ENCODE measurements around the gene PITX2. TPM values are rescaled to one million over a fixed set of nuclear protein-coding genes. Genes with fewer than 3 reads are reported as not detected.

Gene PITX2
- total RNA-seq = under 1 TPM in 1 of 2 experiments, not detected in 1; 0.13 TPM

GRCh38 chr4:110622841-110623717, at the start of gene PITX2:
PITX2 (minus strand) TSS chr4:110623077; CDS start chr4:110622460, 617 bp downstream.
- peaks cover 96% of the 10 kb centered on the region for H3K27me3 Mint-ChIP-seq
- H3K36me3 Mint-ChIP-seq (ENCODE audit: low read depth) = peaks cover 22% of the 10 kb centered on the region
- no peak within 1 kb of the TSS for H3K27ac Mint-ChIP-seq
- peak; percentile 54 for DNase-seq
- ChIA-PET CTCF (no interaction called here), POLR2A (no interaction called here)
- peak within 1 kb of the TSS; percentile 58 for H3K4me3 Mint-ChIP-seq
- H3K9me3 Mint-ChIP-seq = peaks cover 2% of the 10 kb centered on the region
- peaks cover 20% of the 10 kb centered on the region for H3K4me1 Mint-ChIP-seq

- Mint-ChIP-seq H3K4me3 (no peak overlapping the region), H3K4me1 (no peaks in the 10 kb centered on the region), H3K27me3 (no peaks in the 10 kb centered on the region), H3K36me3 (ENCODE audit: low read depth) (no peaks in the 10 kb centered on the region), H3K27ac (no peak overlapping the region), H3K9me3 (no peaks in the 10 kb centered on the region)
- DNase-seq = no peak
- CTCF ChIA-PET = no interaction called here
- POLR2A ChIA-PET = no interaction called here
Observed at GRCh38 chr4:110671679-110672078, 48.8 kb upstream of the PITX2 start.

- Mint-ChIP-seq H3K27me3 (no peaks in the 10 kb centered on the region), H3K9me3 (no peaks in the 10 kb centered on the region), H3K4me1 (no peaks in the 10 kb centered on the region), H3K4me3 (no peak overlapping the region), H3K36me3 (ENCODE audit: low read depth) (no peaks in the 10 kb centered on the region), H3K27ac (no peak overlapping the region)
- no peak for DNase-seq
- POLR2A ChIA-PET = no interaction called here
- CTCF ChIA-PET = no interaction called here
Observed at GRCh38 chr4:110669663-110670062, 46.8 kb upstream of the PITX2 start.

GRCh38 chr4:110668463-110669235, 45.8 kb upstream of the PITX2 start:
- H3K27me3 Mint-ChIP-seq = peaks cover 2% of the 10 kb centered on the region
- H3K27ac Mint-ChIP-seq = no peak overlapping the region
- ChIA-PET POLR2A (no interaction called here), CTCF (no interaction called here)
- no peak for DNase-seq
- H3K4me3 Mint-ChIP-seq = no peak overlapping the region
- no peaks in the 10 kb centered on the region for H3K36me3 Mint-ChIP-seq (ENCODE audit: low read depth)
- H3K9me3 Mint-ChIP-seq = no peaks in the 10 kb centered on the region
- no peaks in the 10 kb centered on the region for H3K4me1 Mint-ChIP-seq

GRCh38 chr4:110667670-110668069, 44.8 kb upstream of the PITX2 start:
- Mint-ChIP-seq H3K27ac (no peak overlapping the region), H3K36me3 (ENCODE audit: low read depth) (no peaks in the 10 kb centered on the region), H3K27me3 (peaks cover 2% of the 10 kb centered on the region), H3K4me1 (no peaks in the 10 kb centered on the region), H3K4me3 (no peak overlapping the region), H3K9me3 (no peaks in the 10 kb centered on the region)
- CTCF ChIA-PET = no interaction called here
- DNase-seq = no peak
- POLR2A ChIA-PET = no interaction called here

GRCh38 chr4:110666030-110666429, 43.2 kb upstream of the PITX2 start:
- no peak overlapping the region for H3K27ac Mint-ChIP-seq
- no peak overlapping the region for H3K4me3 Mint-ChIP-seq
- H3K4me1 Mint-ChIP-seq = no peaks in the 10 kb centered on the region
- ChIA-PET CTCF (no interaction called here), POLR2A (no interaction called here)
- peaks cover 2% of the 10 kb centered on the region for H3K27me3 Mint-ChIP-seq
- no peaks in the 10 kb centered on the region for H3K9me3 Mint-ChIP-seq
- DNase-seq = no peak
- no peaks in the 10 kb centered on the region for H3K36me3 Mint-ChIP-seq (ENCODE audit: low read depth)

GRCh38 chr4:110663738-110664444, 41.0 kb upstream of the PITX2 start:
- no peaks in the 10 kb centered on the region for H3K9me3 Mint-ChIP-seq
- no peak overlapping the region for H3K27ac Mint-ChIP-seq
- POLR2A ChIA-PET = no interaction called here
- peaks cover 2% of the 10 kb centered on the region for H3K27me3 Mint-ChIP-seq
- CTCF ChIA-PET = interaction anchor here (0.7 kb wide), 1 partner anchor 85 kb away, joined by 4 read pairs; no protein-coding TSS in a partner anchor
- H3K4me3 Mint-ChIP-seq = no peak overlapping the region
- no peak for DNase-seq
- H3K36me3 Mint-ChIP-seq (ENCODE audit: low read depth) = no peaks in the 10 kb centered on the region
- H3K4me1 Mint-ChIP-seq = no peaks in the 10 kb centered on the region

- H3K4me1 Mint-ChIP-seq = no peaks in the 10 kb centered on the region
- no peaks in the 10 kb centered on the region for H3K9me3 Mint-ChIP-seq
- H3K36me3 Mint-ChIP-seq (ENCODE audit: low read depth) = no peaks in the 10 kb centered on the region
- H3K4me3 Mint-ChIP-seq = no peak overlapping the region
- peaks cover 2% of the 10 kb centered on the region for H3K27me3 Mint-ChIP-seq
- ChIA-PET POLR2A (no interaction called here), CTCF (no interaction called here)
- DNase-seq = no peak
- no peak overlapping the region for H3K27ac Mint-ChIP-seq
Observed at GRCh38 chr4:110663206-110663605, 40.3 kb upstream of the PITX2 start.

GRCh38 chr4:110660755-110661154, 37.9 kb upstream of the PITX2 start:
- DNase-seq = no peak
- ChIA-PET CTCF (no interaction called here), POLR2A (no interaction called here)
- Mint-ChIP-seq H3K27me3 (peaks cover 2% of the 10 kb centered on the region), H3K36me3 (ENCODE audit: low read depth) (no peaks in the 10 kb centered on the region), H3K27ac (no peak overlapping the region), H3K9me3 (no peaks in the 10 kb centered on the region), H3K4me3 (no peak overlapping the region), H3K4me1 (no peaks in the 10 kb centered on the region)

- no peak for DNase-seq
- no peak overlapping the region for H3K4me3 Mint-ChIP-seq
- no peaks in the 10 kb centered on the region for H3K36me3 Mint-ChIP-seq (ENCODE audit: low read depth)
- ChIA-PET POLR2A (no interaction called here), CTCF (no interaction called here)
- no peak overlapping the region for H3K27ac Mint-ChIP-seq
- no peaks in the 10 kb centered on the region for H3K27me3 Mint-ChIP-seq
- H3K4me1 Mint-ChIP-seq = no peaks in the 10 kb centered on the region
- no peaks in the 10 kb centered on the region for H3K9me3 Mint-ChIP-seq
Observed at GRCh38 chr4:110654254-110654635, 31.4 kb upstream of the PITX2 start.

GRCh38 chr4:110653321-110654253, 30.7 kb upstream of the PITX2 start:
- Mint-ChIP-seq H3K36me3 (ENCODE audit: low read depth) (no peaks in the 10 kb centered on the region), H3K9me3 (no peaks in the 10 kb centered on the region), H3K27me3 (no peaks in the 10 kb centered on the region), H3K4me3 (no peak overlapping the region), H3K4me1 (no peaks in the 10 kb centered on the region), H3K27ac (no peak overlapping the region)
- CTCF ChIA-PET = no interaction called here
- no peak for DNase-seq
- POLR2A ChIA-PET = no interaction called here

GRCh38 chr4:110644008-110644407, 21.1 kb upstream of the PITX2 start:
- no peak overlapping the region for H3K27ac Mint-ChIP-seq
- H3K4me3 Mint-ChIP-seq = no peak overlapping the region
- H3K9me3 Mint-ChIP-seq = no peaks in the 10 kb centered on the region
- peaks cover 52% of the 10 kb centered on the region for H3K27me3 Mint-ChIP-seq
- H3K36me3 Mint-ChIP-seq (ENCODE audit: low read depth) = peaks cover 4% of the 10 kb centered on the region
- no peaks in the 10 kb centered on the region for H3K4me1 Mint-ChIP-seq
- no peak for DNase-seq
- ChIA-PET POLR2A (no interaction called here), CTCF (no interaction called here)

GRCh38 chr4:110643096-110643495, 20.2 kb upstream of the PITX2 start:
- Mint-ChIP-seq H3K36me3 (ENCODE audit: low read depth) (peaks cover 4% of the 10 kb centered on the region), H3K9me3 (no peaks in the 10 kb centered on the region), H3K4me1 (no peaks in the 10 kb centered on the region), H3K4me3 (no peak overlapping the region), H3K27ac (no peak overlapping the region), H3K27me3 (peaks cover 62% of the 10 kb centered on the region)
- no peak for DNase-seq
- ChIA-PET CTCF (no interaction called here), POLR2A (no interaction called here)

Measured in activated CD4-positive, alpha-beta memory T cell treated with anti-CD3 and anti-CD28 coated beads, Interleukin-2, amount 10 ng/mL, durations not matched to agents 7 days and 5 days (primary cell).